Vagina (tissue), 2 donors: ENCODE measurements around the gene AKAP13. TPM values are rescaled to one million over a fixed set of nuclear protein-coding genes. Genes with fewer than 3 reads are reported as not detected.

Source experiments
- DNase-seq, 2 donors: peaks; one replicate each; pipeline ENCODE4 v3.0.0-alpha.2; 2017; ENCODE audit errors: extremely low spot score in 2 of 2
- H3K27ac ChIP-seq: fragments of 200-600 bp; sonication (generic); one replicate; pipeline ENCODE4 v1.5.1; 2019
- H3K27me3 ChIP-seq: fragments of 200-600 bp; sonication (generic); one replicate; pipeline ENCODE4 v1.5.1; 2019
- H3K36me3 ChIP-seq, 2 donors: fragments of 200-600 bp; sonication (generic); one replicate each; pipeline ENCODE4 v1.5.1; 2017 to 2019
- H3K4me1 ChIP-seq: fragments of 200-600 bp; sonication (generic); one replicate; pipeline ENCODE4 v1.5.1; 2019
- H3K4me3 ChIP-seq, 2 donors: fragments of 200-600 bp; sonication (generic); 1 replicate in 1 of 2; 2 replicates in 1 of 2; pipeline ENCODE4 v1.5.1; 2016 to 2019
- H3K9me3 ChIP-seq: fragments of 200-600 bp; sonication (generic); one replicate; pipeline ENCODE4 v1.5.1; 2019
- POLR2A ChIP-seq, 2 donors: fragments of 450-650 bp; IDR thresholded peaks; one replicate each; pipeline ENCODE4 v1.6.1; 2017; ENCODE audit warnings: antibody characterized with exemption in 2 of 2, mild to moderate bottlenecking in 2 of 2, moderate library complexity in 2 of 2
- POLR2AphosphoS5 ChIP-seq, 2 donors: sonication (generic); formaldehyde crosslinking; IDR thresholded peaks; one replicate each; pipeline ENCODE4 v1.9.0; 2017; ENCODE audit warnings: antibody characterized with exemption in 2 of 2, mild to moderate bottlenecking in 2 of 2, low read depth in 1 of 2; ENCODE audit not compliant: insufficient read depth in 1 of 2
- intact Hi-C: fragments of 100-400 bp; cut with DNase I; formaldehyde crosslinking; loops from one replicate; pipeline ENCODE4 v1.15.1; 2023
- total RNA-seq: library from RNA; depleted of rRNA; stranded (reverse); fragments of >200 nt; gene quantifications from one replicate; pipeline ENCODE4 v1.2.3, GENCODE V29; 2016
- TF ChIP-seq, protein P1 (sequence below), 3 experiments: fragments of 450-650 bp in 2 of 3; fragments of 200-600 bp in 1 of 3; sonication (generic) in 1 of 3; IDR thresholded peaks; one replicate each; pipeline ENCODE4 v1.5.1; 2017 to 2019; ENCODE audit warnings: antibody characterized with exemption in 3 of 3, mild to moderate bottlenecking in 2 of 3, moderate library complexity in 2 of 3

The AKAP13 gene
- total RNA-seq, 1 donor from 2014 or later = 177 TPM

- no peak for TF ChIP-seq POLR2A (IDR thresholded peaks at IDR 0.05)
- no peak for TF ChIP-seq POLR2AphosphoS5 (IDR thresholded peaks at IDR 0.05; ENCODE audit: insufficient read depth in 1 of 2, low read depth in 1 of 2)
- TF ChIP-seq, protein P1, sequence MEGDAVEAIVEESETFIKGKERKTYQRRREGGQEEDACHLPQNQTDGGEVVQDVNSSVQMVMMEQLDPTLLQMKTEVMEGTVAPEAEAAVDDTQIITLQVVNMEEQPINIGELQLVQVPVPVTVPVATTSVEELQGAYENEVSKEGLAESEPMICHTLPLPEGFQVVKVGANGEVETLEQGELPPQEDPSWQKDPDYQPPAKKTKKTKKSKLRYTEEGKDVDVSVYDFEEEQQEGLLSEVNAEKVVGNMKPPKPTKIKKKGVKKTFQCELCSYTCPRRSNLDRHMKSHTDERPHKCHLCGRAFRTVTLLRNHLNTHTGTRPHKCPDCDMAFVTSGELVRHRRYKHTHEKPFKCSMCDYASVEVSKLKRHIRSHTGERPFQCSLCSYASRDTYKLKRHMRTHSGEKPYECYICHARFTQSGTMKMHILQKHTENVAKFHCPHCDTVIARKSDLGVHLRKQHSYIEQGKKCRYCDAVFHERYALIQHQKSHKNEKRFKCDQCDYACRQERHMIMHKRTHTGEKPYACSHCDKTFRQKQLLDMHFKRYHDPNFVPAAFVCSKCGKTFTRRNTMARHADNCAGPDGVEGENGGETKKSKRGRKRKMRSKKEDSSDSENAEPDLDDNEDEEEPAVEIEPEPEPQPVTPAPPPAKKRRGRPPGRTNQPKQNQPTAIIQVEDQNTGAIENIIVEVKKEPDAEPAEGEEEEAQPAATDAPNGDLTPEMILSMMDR (IDR thresholded peaks at IDR 0.05) = no peak
- no peaks in the 10 kb centered on the region for H3K27me3 ChIP-seq
- intact Hi-C loops = no loop called here
- H3K36me3 ChIP-seq = peaks cover 0 to 24% of the 10 kb centered on the region in 2 donors
- H3K4me3 ChIP-seq = no peak overlapping the region
- DNase-seq = no peak
- H3K4me1 ChIP-seq = peaks cover 58% of the 10 kb centered on the region
- peak overlapping the region; percentile 39 for H3K27ac ChIP-seq
- no peaks in the 10 kb centered on the region for H3K9me3 ChIP-seq
Measured at GRCh38 chr15:85646538-85647091, 266.2 kb downstream of the AKAP13 start.

- TF ChIP-seq POLR2AphosphoS5 (IDR thresholded peaks at IDR 0.05; ENCODE audit: insufficient read depth in 1 of 2, low read depth in 1 of 2) = no peak
- no peak for TF ChIP-seq POLR2A (IDR thresholded peaks at IDR 0.05)
- Histone ChIP-seq H3K4me3 (no peak overlapping the region), H3K27me3 (no peaks in the 10 kb centered on the region), H3K9me3 (no peaks in the 10 kb centered on the region), H3K27ac (peak overlapping the region; percentile 52), H3K4me1 (peaks cover 47% of the 10 kb centered on the region), H3K36me3 (peaks cover 0 to 24% of the 10 kb centered on the region in 2 donors)
- DNase-seq = no peak
- intact Hi-C loops = no loop called here
Measured at GRCh38 chr15:85649372-85649771, 269.0 kb downstream of the AKAP13 start.

DNA sequence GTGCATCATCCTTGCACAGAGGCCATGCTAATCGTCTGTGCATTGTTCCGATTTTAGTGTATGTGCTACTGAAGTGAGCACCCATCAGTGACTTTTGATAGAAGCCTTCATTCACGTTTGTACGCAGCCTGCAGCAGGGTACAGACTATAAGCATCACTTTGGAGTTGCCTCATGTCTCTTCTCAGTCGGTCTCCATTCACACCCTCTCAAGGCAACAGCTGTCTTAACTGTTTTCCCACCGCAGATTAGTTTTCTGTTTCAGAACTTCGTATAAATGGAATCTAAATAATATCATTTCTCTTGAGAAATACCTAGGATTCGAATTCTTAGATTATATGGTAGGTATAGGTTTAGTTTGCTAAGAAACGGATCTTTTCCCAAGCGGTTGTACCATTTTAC, 271.1 kb downstream of the AKAP13 start:
- Histone ChIP-seq H3K4me3 (no peak overlapping the region), H3K36me3 (peaks cover 0 to 21% of the 10 kb centered on the region in 2 donors), H3K9me3 (no peaks in the 10 kb centered on the region), H3K27me3 (no peaks in the 10 kb centered on the region), H3K27ac (no peak overlapping the region), H3K4me1 (peaks cover 28% of the 10 kb centered on the region)
- TF ChIP-seq POLR2AphosphoS5 (IDR thresholded peaks at IDR 0.05; ENCODE audit: insufficient read depth in 1 of 2, low read depth in 1 of 2) (no peak), POLR2A (IDR thresholded peaks at IDR 0.05) (no peak)
- TF ChIP-seq, protein P1 (IDR thresholded peaks at IDR 0.05) = no peak
- intact Hi-C loops = no loop called here
- no peak for DNase-seq

GRCh38 chr15:85652457-85652856, 272.1 kb downstream of the AKAP13 start:
- Histone ChIP-seq H3K36me3 (peaks cover 0 to 21% of the 10 kb centered on the region in 2 donors), H3K4me1 (peaks cover 28% of the 10 kb centered on the region), H3K9me3 (no peaks in the 10 kb centered on the region), H3K4me3 (no peak overlapping the region), H3K27ac (no peak overlapping the region), H3K27me3 (no peaks in the 10 kb centered on the region)
- intact Hi-C loops = no loop called here
- DNase-seq = no peak
- TF ChIP-seq POLR2A (IDR thresholded peaks at IDR 0.05) = no peak
- TF ChIP-seq, protein P1 (IDR thresholded peaks at IDR 0.05) = no peak
- no peak for TF ChIP-seq POLR2AphosphoS5 (IDR thresholded peaks at IDR 0.05; ENCODE audit: insufficient read depth in 1 of 2, low read depth in 1 of 2)

- intact Hi-C loops = no loop called here
- TF ChIP-seq POLR2A (IDR thresholded peaks at IDR 0.05) = no peak
- no peak for TF ChIP-seq POLR2AphosphoS5 (IDR thresholded peaks at IDR 0.05; ENCODE audit: insufficient read depth in 1 of 2, low read depth in 1 of 2)
- TF ChIP-seq, protein P1 (IDR thresholded peaks at IDR 0.05) = no peak
- Histone ChIP-seq H3K27ac (no peak overlapping the region), H3K36me3 (peaks cover 0 to 23% of the 10 kb centered on the region in 2 donors), H3K4me3 (no peak overlapping the region), H3K4me1 (peaks cover 9% of the 10 kb centered on the region), H3K27me3 (no peaks in the 10 kb centered on the region), H3K9me3 (no peaks in the 10 kb centered on the region)
- no peak for DNase-seq
Measured at GRCh38 chr15:85657132-85657531, 276.7 kb downstream of the AKAP13 start.
